NCI-H526 (cell line): ENCODE data around the gene RTL9.
"Not testable (repeated sequence)": the region's sequence is repeated elsewhere in the genome, so short reads cannot be mapped to it uniquely, and the experiment has no call there.

Experiments
- DNase-seq, 2 experiments: peaks; one replicate each; lab custom pipeline; 2025; lab: John Stamatoyannopoulos, UW

The RTL9 gene

DNA sequence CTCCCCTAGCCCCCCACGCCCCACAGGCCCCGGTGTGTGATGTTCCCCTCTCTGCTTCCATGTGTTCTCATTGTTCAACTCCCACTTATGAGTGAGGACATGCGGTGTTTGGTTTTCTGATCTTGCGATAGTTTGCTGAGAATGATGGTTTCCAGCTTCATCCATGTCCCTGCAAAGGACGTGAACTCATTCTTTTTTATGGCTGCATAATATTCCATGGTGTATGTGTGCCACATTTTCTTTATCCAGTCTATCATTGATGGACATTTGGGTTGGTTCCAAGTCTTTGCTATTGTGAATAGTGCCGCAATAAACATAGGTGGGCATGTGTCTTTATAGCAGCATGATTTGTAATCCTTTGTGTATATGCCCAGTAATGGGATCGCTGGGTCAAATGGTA is 47.6 kb downstream of the RTL9 start:
- DNase-seq: not testable (repeated sequence)

DNA sequence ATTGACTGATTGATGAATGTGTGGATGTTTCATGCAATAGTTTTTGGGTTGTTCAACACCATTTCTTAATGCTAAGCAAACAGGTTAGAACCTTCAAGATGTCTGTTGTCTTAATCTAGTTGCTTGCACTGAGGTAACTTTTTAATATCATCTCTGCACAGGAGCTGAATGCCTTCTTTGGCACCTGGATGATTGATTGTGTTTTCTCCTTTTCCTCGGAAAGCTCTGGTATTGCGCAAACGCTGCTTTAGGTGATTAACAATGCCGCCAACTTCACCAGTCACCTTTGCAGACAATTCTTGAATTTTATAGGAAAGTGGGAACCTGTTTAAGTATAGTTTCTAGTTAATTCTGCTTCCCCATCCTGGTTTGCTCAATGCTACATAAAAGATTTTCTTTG is 48.2 kb downstream of the RTL9 start:
- DNase-seq: no peak

DNA sequence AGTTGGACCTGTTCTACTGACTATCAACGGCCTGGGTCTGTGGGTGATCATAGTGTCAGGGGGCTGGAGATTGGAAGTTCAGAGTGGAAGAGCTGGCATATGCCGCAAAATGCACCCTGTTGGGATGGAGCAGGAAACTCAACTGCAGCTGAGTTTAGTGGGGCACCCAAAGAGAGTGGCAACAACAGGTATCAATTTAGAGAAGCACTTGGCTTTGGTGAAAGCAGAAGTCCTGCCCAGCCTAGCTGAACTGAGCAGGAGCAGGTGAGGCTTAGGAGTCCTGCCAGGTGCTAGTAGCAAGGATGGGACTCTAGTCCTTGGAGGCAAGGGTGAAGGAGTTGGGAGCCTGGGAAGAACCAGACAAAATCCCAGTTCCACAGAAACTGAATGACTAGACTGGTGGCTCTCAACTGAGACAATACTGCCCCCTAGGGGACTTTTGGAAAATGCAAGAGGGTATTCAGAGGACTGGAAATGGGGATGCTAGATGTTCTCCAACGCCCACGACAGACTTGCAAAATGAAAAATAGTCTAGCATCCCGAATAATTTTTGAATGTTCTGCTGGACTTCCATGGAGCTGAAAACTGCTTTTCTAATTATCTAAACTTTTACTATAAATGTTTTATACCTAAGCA is 49.4 kb downstream of the RTL9 start:
- peak; percentile 54 to 81 for DNase-seq
